HCT116 (cell line): ENCODE data around the gene KRTAP10-11. TPM values are rescaled to one million over a fixed set of nuclear protein-coding genes. Genes with fewer than 3 reads are reported as not detected.

Source experiments
- ATAC-seq: fragments of 200-7000 bp; cut with Tn5 transposase; 2 replicates; pipeline ENCODE4 v1.9.1; 2020; ENCODE audit warnings: mild to moderate bottlenecking, moderate library complexity
- BruUV-seq: library from RNA; stranded (reverse); fragments of 400-500 nt; replicated peaks from 2 replicates; lab custom pipeline; 2021; lab: Mats Ljungman, UMichigan
- CTCF ChIA-PET: fragments of 300-600 bp; sonication (Branson Sonifier 250); formaldehyde crosslinking; loops from one replicate; lab custom pipeline; 2021; ENCODE audit warnings: antibody characterized with exemption; lab: Charles Lee
- POLR2A ChIA-PET: fragments of 300-600, 350-600 bp; sonication (Branson Sonifier 250); formaldehyde crosslinking; loops from one replicate; lab custom pipeline; 2021; ENCODE audit warnings: antibody characterized with exemption; lab: Charles Lee
- RAD21 ChIA-PET, 2 experiments: fragments of 300-600 bp; sonication (Branson Sonifier 250); formaldehyde crosslinking; loops; one replicate each; lab custom pipeline; 2023; ENCODE audit warnings: low total read pairs in 2 of 2; ENCODE audit not compliant: uncharacterized antibody in 2 of 2, unreplicated experiment in 2 of 2, low non-redundant PET in 1 of 2; lab: Charles Lee
- DNase-seq: peaks from one replicate; pipeline ENCODE4 v3.0.0-alpha.2; 2010; ENCODE audit warnings: low read depth, low spot score
- H2AFZ ChIP-seq: fragments of 200-600 bp; shearing (Covaris generic), sonication (generic); 2 replicates; pipeline ENCODE4 v1.6.1; 2017; ENCODE audit warnings: low read depth, mixed run types, mixed read lengths, antibody characterized with exemption, low read length; ENCODE audit not compliant: poor library complexity, severe bottlenecking
- H3K27ac ChIP-seq: 2 replicates; pipeline ENCODE4 v1.5.1; 2012; ENCODE audit warnings: low read depth, low read length
- H3K27me3 ChIP-seq: fragments of 200-600 bp; sonication (generic); 2 replicates; pipeline ENCODE4 v1.6.1; 2016; ENCODE audit warnings: mixed run types, low read length, mixed read lengths; ENCODE audit not compliant: insufficient read depth
- H3K36me3 ChIP-seq, 2 experiments: fragments of 200-500 bp in 1 of 2; fragments of 200-600 bp in 1 of 2; sonication (Bioruptor generic) in 1 of 2; sonication (generic) in 1 of 2; 2 replicates each; pipeline versions ENCODE4 v1.5.1 to v1.6.1; 2014 to 2016; ENCODE audit warnings: low read length in 2 of 2, inconsistent platforms in 1 of 2, mixed read lengths in 1 of 2, mixed run types in 1 of 2; ENCODE audit not compliant: insufficient read depth in 2 of 2, control insufficient read depth in 1 of 2
- H3K4me1 ChIP-seq, 2 experiments: fragments of 200-600 bp in 1 of 2; sonication (generic) in 1 of 2; 2 replicates each; pipeline versions ENCODE4 v1.5.1 to v1.6.1; 2012 to 2017; ENCODE audit warnings: low read length in 2 of 2, inconsistent platforms in 1 of 2, mild to moderate bottlenecking in 1 of 2, mixed read lengths in 1 of 2, mixed run types in 1 of 2, moderate library complexity in 1 of 2; ENCODE audit not compliant: insufficient read depth in 2 of 2, control insufficient read depth in 1 of 2
- H3K4me2 ChIP-seq: fragments of 200-600 bp; sonication (generic); 2 replicates; pipeline ENCODE4 v1.6.1; 2017; ENCODE audit warnings: mixed run types, low read length, mixed read lengths
- H3K4me3 ChIP-seq, 2 experiments: fragments of 200-600 bp in 1 of 2; sonication (generic) in 1 of 2; replicated peaks in 1 of 2; 2 replicates each; pipeline ENCODE4 v1.5.1; 2011 to 2016; ENCODE audit warnings: low read length in 2 of 2, control low read depth in 1 of 2, low read depth in 1 of 2, mild to moderate bottlenecking in 1 of 2, mixed read lengths in 1 of 2, mixed run types in 1 of 2
- H3K79me2 ChIP-seq: fragments of 200-600 bp; sonication (generic); 2 replicates; pipeline ENCODE4 v1.6.1; 2017; ENCODE audit warnings: mild to moderate bottlenecking, mixed run types, low read length, moderate library complexity, mixed read lengths; ENCODE audit not compliant: insufficient read depth
- H3K9ac ChIP-seq: fragments of 200-600 bp; sonication (generic); 2 replicates; pipeline ENCODE4 v1.6.1; 2016; ENCODE audit warnings: low read length, mixed read lengths
- H3K9me2 ChIP-seq: fragments of 200-600 bp; sonication (generic), shearing (Covaris generic); 2 replicates; pipeline ENCODE4 v1.6.1; 2017; ENCODE audit warnings: mixed run types, mild to moderate bottlenecking, moderate library complexity; ENCODE audit not compliant: insufficient read depth
- H3K9me3 ChIP-seq, 2 experiments: fragments of 200-500 bp in 1 of 2; fragments of 200-600 bp in 1 of 2; sonication (Bioruptor generic) in 1 of 2; sonication (generic) in 1 of 2; 2 replicates each; pipeline ENCODE4 v1.6.1; 2014 to 2017; ENCODE audit warnings: low read length in 2 of 2, mixed read lengths in 2 of 2, inconsistent platforms in 1 of 2, low read depth in 1 of 2, mild to moderate bottlenecking in 1 of 2, mixed run types in 1 of 2, moderate library complexity in 1 of 2; ENCODE audit not compliant: control insufficient read depth in 1 of 2, insufficient read depth in 1 of 2
- H4K20me1 ChIP-seq: fragments of 200-600 bp; sonication (generic), shearing (Covaris generic); 2 replicates; pipeline ENCODE4 v1.6.1; 2017; ENCODE audit warnings: mixed run types, mild to moderate bottlenecking, moderate library complexity; ENCODE audit not compliant: insufficient read depth
- ATF3 ChIP-seq: IDR thresholded peaks from 2 replicates; pipeline ENCODE4 v1.6.1; 2012
- CBX3 ChIP-seq: IDR thresholded peaks from 2 replicates; pipeline ENCODE4 v1.6.1; 2012; ENCODE audit warnings: low read depth
- CEBPB ChIP-seq: IDR thresholded peaks from 2 replicates; pipeline ENCODE4 v1.6.1; 2012; ENCODE audit warnings: low read depth
- ELF1 ChIP-seq: IDR thresholded peaks from 2 replicates; pipeline ENCODE4 v1.6.1; 2012; ENCODE audit warnings: low read depth, borderline replicate concordance
- EZH2 ChIP-seq: fragments of 200-600 bp; sonication (generic); IDR thresholded peaks from 2 replicates; pipeline ENCODE4 v1.6.1; 2017; ENCODE audit warnings: antibody characterized with exemption, mixed run types
- EZH2phosphoT487 ChIP-seq: fragments of 200-600 bp; IDR thresholded peaks from 2 replicates; pipeline ENCODE4 v1.6.1; 2018; ENCODE audit warnings: antibody characterized with exemption, borderline replicate concordance
- FOSL1 ChIP-seq: IDR thresholded peaks from 2 replicates; pipeline ENCODE4 v1.6.1; 2012; ENCODE audit warnings: low read depth
- POLR2A ChIP-seq: IDR thresholded peaks from 2 replicates; pipeline ENCODE4 v1.7.0; 2011; ENCODE audit warnings: borderline replicate concordance; ENCODE audit not compliant: insufficient read depth, insufficient read length; ENCODE audit errors: extremely low read depth
- REST ChIP-seq: IDR thresholded peaks from 2 replicates; pipeline ENCODE4 v1.6.1; 2012; ENCODE audit warnings: low read depth
- SP1 ChIP-seq: IDR thresholded peaks from 2 replicates; pipeline ENCODE4 v1.6.1; 2012; ENCODE audit warnings: low read depth
- SRF ChIP-seq: IDR thresholded peaks from 2 replicates; pipeline ENCODE4 v1.6.1; 2012; ENCODE audit warnings: low read depth
- TCF7L2 ChIP-seq: IDR thresholded peaks from 2 replicates; pipeline ENCODE4 v1.7.0; 2011; ENCODE audit warnings: borderline replicate concordance, inconsistent platforms; ENCODE audit not compliant: insufficient read depth, insufficient read length; ENCODE audit errors: extremely low read depth
- ZFX ChIP-seq: fragments of 450-650 bp; IDR thresholded peaks from 2 replicates; pipeline ENCODE4 v1.6.1; 2017
- intact Hi-C: fragments of 100-400 bp; cut with micrococcal nuclease; formaldehyde crosslinking; loops from 2 replicates; pipeline ENCODE4 v1.10.0; 2022
- total RNA-seq: library from RNA; stranded (reverse); gene quantifications from one replicate; pipeline ENCODE4 v1.2.1, GENCODE V29; 2021; ENCODE audit not compliant: unreplicated experiment

Gene KRTAP10-11
- total RNA-seq, 1 experiment from 2014 or later, result not detected

GRCh38 chr21:44644878-44645277, 1.3 kb upstream of the KRTAP10-11 start:
- no peak for ATAC-seq
- no peak overlapping the region for H3K4me3 ChIP-seq
- H3K27me3 ChIP-seq, result peaks cover 6% of the 10 kb centered on the region; the same call in 1 of the 2 replicates
- no TSS peak for BruUV-seq
- peaks cover 6 to 17% of the 10 kb centered on the region in 2 experiments; a peak in 2 of 4 replicates for H3K9me3 ChIP-seq
- H3K4me1 ChIP-seq, result no peaks in the 10 kb centered on the region
- H3K79me2 ChIP-seq, result no peaks in the 10 kb centered on the region
- H3K4me2 ChIP-seq, result no peak overlapping the region
- TF ChIP-seq ATF3 (no peak), CBX3 (no peak), SRF (no peak), POLR2A (no peak), EZH2 (no peak), ZFX (no peak), SP1 (no peak), CEBPB (no peak), ELF1 (no peak), TCF7L2 (no peak), FOSL1 (no peak), EZH2phosphoT487 (no peak), REST (no peak)
- H3K9ac ChIP-seq, result no peak overlapping the region
- no peaks in the 10 kb centered on the region for H3K36me3 ChIP-seq
- ChIA-PET RAD21 (no interaction called here), CTCF (no interaction called here), POLR2A (no interaction called here)
- H2AFZ ChIP-seq, result no peak overlapping the region
- intact Hi-C loops, result no loop called here
- H4K20me1 ChIP-seq, result no peaks in the 10 kb centered on the region
- no peaks in the 10 kb centered on the region for H3K9me2 ChIP-seq
- no peak overlapping the region for H3K27ac ChIP-seq
- no peak for DNase-seq
